Esophagus muscularis mucosa (tissue), 4 donors: ENCODE data around the gene MAMLD1. TPM values are rescaled to one million over a fixed set of nuclear protein-coding genes. Genes with fewer than 3 reads are reported as not detected.

Source experiments
- DNase-seq: peaks from one replicate; pipeline ENCODE4 v3.0.0-alpha.2; 2017; ENCODE audit errors: extremely low spot score
- H3K27ac ChIP-seq, 4 donors: fragments of 200-600 bp; sonication (generic); replicated peaks in 1 of 4; 1 replicate in 3 of 4; 2 replicates in 1 of 4; pipeline ENCODE4 v1.5.1; 2016 to 2019; ENCODE audit warnings: mild to moderate bottlenecking in 1 of 4
- H3K27me3 ChIP-seq, 4 donors: fragments of 200-600 bp; sonication (generic); one replicate each; pipeline versions ENCODE4 v1.5.1 to v1.6.0; 2016 to 2019
- H3K36me3 ChIP-seq, 4 donors: fragments of 200-600 bp; sonication (generic); one replicate each; pipeline ENCODE4 v1.5.1; 2016 to 2019
- H3K4me1 ChIP-seq, 4 donors: fragments of 200-600 bp; sonication (generic); one replicate each; pipeline ENCODE4 v1.5.1; 2016 to 2019
- H3K4me3 ChIP-seq, 4 donors: fragments of 200-600 bp; sonication (generic); 1 replicate in 2 of 4; 2 replicates in 2 of 4; pipeline ENCODE4 v1.5.1; 2016 to 2019; ENCODE audit warnings: mild to moderate bottlenecking in 4 of 4, moderate library complexity in 1 of 4
- H3K9me3 ChIP-seq, 4 donors: fragments of 200-600 bp; sonication (generic); 1 replicate in 3 of 4; 2 replicates in 1 of 4; pipeline ENCODE4 v1.5.1; 2016 to 2019
- EP300 ChIP-seq: sonication (generic); formaldehyde crosslinking; IDR thresholded peaks from one replicate; pipeline ENCODE4 v1.6.1; 2017; ENCODE audit warnings: antibody characterized with exemption
- POLR2A ChIP-seq: fragments of 450-650 bp; IDR thresholded peaks from one replicate; pipeline ENCODE4 v1.6.1; 2017; ENCODE audit warnings: antibody characterized with exemption, moderate library complexity, mild to moderate bottlenecking, low read depth
- POLR2AphosphoS5 ChIP-seq, 2 donors: sonication (generic); formaldehyde crosslinking; IDR thresholded peaks; one replicate each; pipeline ENCODE4 v1.6.1; 2017; ENCODE audit warnings: antibody characterized with exemption in 2 of 2
- WGBS: methylation state at CpG from one replicate; pipeline ENCODE4 v1.1.5; 2018; 5-methylcytosine and 5-hydroxymethylcytosine counted together
- intact Hi-C: fragments of 100-400 bp; cut with DNase I; formaldehyde crosslinking; loops from one replicate; pipeline ENCODE4 v1.15.1; 2023
- total RNA-seq, 4 donors: library from RNA; depleted of rRNA; stranded (reverse); fragments of >200 nt; gene quantifications; one replicate each; pipeline versions ENCODE4 v1.1.0 to v1.2.1, GENCODE V29; 2016
- TF ChIP-seq, protein P1 (sequence below), 3 experiments: fragments of 200-600 bp in 2 of 3; fragments of 450-650 bp in 1 of 3; sonication (generic) in 2 of 3; IDR thresholded peaks; one replicate each; pipeline ENCODE4 v1.5.1; 2017 to 2019; ENCODE audit warnings: antibody characterized with exemption in 3 of 3, mild to moderate bottlenecking in 2 of 3, moderate library complexity in 1 of 3

Gene MAMLD1
- total RNA-seq, 4 donors from 2014 or later, result 1.6 to 5.3 (median 3.3) TPM

DNA sequence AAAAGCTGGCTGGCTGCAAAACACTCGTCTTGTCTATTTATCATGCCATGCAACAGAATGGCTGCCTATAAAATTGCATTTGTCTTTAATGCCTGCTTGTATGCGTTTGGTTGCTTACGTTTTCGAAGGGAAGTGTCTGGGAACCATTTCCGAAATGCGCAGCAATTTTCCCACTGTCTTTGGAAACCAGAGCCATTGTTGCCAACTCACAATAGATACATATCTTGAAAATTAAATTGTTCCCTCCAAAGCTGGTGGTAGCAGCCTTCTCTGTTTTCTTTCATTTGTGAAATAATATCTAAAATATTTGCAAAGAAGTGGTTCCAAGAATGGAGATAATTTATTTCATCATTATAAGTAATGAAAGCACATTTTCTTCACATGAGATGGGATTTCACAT, 53.4 kb downstream of the MAMLD1 start:
- intact Hi-C loops, result no loop called here
- Histone ChIP-seq H3K4me3 (no peak overlapping the region), H3K9me3 (no peaks in the 10 kb centered on the region), H3K4me1 (no peaks in the 10 kb centered on the region), H3K27me3 (no peaks in the 10 kb centered on the region), H3K36me3 (no peaks in the 10 kb centered on the region), H3K27ac (no peak overlapping the region)
- no peak for DNase-seq
- no peak for TF ChIP-seq POLR2AphosphoS5 (IDR thresholded peaks at IDR 0.05)
- no peak for TF ChIP-seq POLR2A
- 80% methylated on average over 6 of the region's 6 CpGs for WGBS

DNA sequence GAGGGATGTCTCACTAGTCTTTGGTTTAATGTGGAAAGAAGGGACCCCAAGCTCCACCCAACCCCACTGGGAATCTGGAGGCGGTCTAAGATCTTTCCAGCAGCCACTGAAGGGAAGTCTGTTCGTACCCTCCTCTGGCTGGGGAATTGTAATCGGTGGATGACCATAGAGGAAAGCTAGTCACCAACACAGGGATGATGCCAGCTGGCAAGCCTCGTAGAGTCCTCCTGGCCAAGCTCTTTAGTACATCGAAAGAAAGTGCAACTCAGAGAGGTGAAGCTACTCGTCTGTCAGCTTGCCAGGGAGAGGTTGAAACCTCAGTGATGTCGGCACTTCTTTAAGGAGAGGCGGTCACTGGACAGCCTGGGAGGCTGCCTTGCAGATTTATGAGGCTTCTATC, 58.7 kb downstream of the MAMLD1 start:
- TF ChIP-seq POLR2AphosphoS5 (IDR thresholded peaks at IDR 0.05) (no peak), POLR2A (no peak), EP300 (no peak)
- TF ChIP-seq, protein P1, sequence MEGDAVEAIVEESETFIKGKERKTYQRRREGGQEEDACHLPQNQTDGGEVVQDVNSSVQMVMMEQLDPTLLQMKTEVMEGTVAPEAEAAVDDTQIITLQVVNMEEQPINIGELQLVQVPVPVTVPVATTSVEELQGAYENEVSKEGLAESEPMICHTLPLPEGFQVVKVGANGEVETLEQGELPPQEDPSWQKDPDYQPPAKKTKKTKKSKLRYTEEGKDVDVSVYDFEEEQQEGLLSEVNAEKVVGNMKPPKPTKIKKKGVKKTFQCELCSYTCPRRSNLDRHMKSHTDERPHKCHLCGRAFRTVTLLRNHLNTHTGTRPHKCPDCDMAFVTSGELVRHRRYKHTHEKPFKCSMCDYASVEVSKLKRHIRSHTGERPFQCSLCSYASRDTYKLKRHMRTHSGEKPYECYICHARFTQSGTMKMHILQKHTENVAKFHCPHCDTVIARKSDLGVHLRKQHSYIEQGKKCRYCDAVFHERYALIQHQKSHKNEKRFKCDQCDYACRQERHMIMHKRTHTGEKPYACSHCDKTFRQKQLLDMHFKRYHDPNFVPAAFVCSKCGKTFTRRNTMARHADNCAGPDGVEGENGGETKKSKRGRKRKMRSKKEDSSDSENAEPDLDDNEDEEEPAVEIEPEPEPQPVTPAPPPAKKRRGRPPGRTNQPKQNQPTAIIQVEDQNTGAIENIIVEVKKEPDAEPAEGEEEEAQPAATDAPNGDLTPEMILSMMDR (IDR thresholded peaks at IDR 0.05), result no peak
- Histone ChIP-seq H3K36me3 (no peaks in the 10 kb centered on the region), H3K9me3 (no peaks in the 10 kb centered on the region), H3K4me3 (no peak overlapping the region), H3K27me3 (no peaks in the 10 kb centered on the region), H3K27ac (no peak overlapping the region), H3K4me1 (peaks cover 0 to 6% (median 3%) of the 10 kb centered on the region in 4 donors)
- 38% methylated on average over 7 of the region's 8 CpGs for whole genome bisulfite sequencing
- intact Hi-C loops, result no loop called here
- no peak for DNase-seq

DNA sequence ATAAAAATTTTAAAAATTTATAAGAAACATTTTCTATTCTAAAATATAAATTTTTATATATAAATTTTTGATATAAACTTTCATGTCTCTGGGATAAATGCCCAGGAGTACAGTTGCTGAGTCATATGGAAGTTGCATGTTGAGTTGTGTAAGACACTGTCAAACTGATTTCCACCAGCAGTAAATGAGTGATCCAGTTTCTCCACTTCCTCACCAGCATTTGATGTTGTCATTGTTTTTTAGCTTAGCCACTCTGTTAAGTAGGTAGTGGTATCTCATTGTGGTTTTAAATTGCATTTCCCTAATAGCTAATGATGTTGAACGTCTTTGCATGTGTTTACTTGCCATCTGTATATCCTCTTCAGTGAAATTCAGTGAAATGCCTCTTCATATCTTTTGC, 66.5 kb downstream of the MAMLD1 start:
- no peaks in the 10 kb centered on the region for H3K27me3 ChIP-seq
- TF ChIP-seq, protein P1 (IDR thresholded peaks at IDR 0.05), result no peak
- TF ChIP-seq EP300 (no peak), POLR2AphosphoS5 (IDR thresholded peaks at IDR 0.05) (no peak), POLR2A (no peak)
- intact Hi-C loops, result no loop called here
- no peaks in the 10 kb centered on the region for H3K9me3 ChIP-seq
- no peak for DNase-seq
- no peak overlapping the region for H3K27ac ChIP-seq
- WGBS, result 42% methylated on average over 1 of the region's 1 CpG
- H3K36me3 ChIP-seq, result no peaks in the 10 kb centered on the region
- H3K4me3 ChIP-seq, result no peak overlapping the region
- H3K4me1 ChIP-seq, result no peaks in the 10 kb centered on the region

DNA sequence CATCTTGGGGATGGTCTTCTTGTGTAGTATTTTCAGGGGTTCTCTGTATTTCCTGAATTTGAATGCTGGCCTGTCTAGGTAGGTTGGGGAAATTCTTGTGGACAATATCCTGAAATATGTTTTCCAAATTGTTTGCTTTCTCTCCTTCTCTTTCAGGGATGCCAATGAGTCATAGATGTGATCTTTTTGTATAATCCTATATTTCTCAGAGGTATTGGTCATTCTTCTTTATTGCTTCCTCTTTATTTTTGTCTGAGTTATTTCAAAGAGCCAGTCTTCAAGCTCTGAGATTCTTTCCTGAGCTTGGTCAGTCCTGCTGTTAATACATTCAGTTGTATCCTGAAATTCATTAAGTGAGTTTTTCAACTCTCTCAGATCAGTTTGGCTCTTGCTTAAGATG, 73.1 kb downstream of the MAMLD1 start:
- Histone ChIP-seq H3K36me3 (no peaks in the 10 kb centered on the region), H3K4me1 (no peaks in the 10 kb centered on the region), H3K9me3 (peaks cover 0 to 7% (median 0%) of the 10 kb centered on the region in 4 donors), H3K4me3 (no peak overlapping the region), H3K27ac (no peak overlapping the region), H3K27me3 (no peaks in the 10 kb centered on the region)
- TF ChIP-seq, protein P1 (IDR thresholded peaks at IDR 0.05), result no peak
- TF ChIP-seq EP300, result no peak
- no peak for TF ChIP-seq POLR2AphosphoS5 (IDR thresholded peaks at IDR 0.05)
- TF ChIP-seq POLR2A, result no peak
- no peak for DNase-seq
- intact Hi-C loops, result no loop called here

DNA sequence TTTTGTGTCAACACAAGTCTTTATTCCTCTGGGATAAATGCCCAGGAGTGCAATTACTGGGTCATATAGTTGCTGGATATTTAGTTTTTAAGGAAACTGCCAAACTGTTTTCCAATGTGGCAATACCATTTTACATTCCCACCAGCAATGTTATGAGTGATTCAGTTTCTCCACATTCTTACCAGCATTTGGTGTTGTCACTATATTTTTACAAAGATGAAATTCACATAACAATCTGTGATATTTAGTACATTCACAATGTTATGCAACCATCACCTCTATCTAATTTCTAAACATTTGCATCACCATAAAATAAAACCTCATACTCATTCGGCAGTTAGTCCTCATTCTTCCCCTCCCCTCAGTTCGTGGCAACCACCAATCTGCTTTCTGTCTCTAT, 75.0 kb downstream of the MAMLD1 start:
- DNase-seq, result no peak
- Histone ChIP-seq H3K27me3 (no peaks in the 10 kb centered on the region), H3K9me3 (peaks cover 0 to 7% (median 0%) of the 10 kb centered on the region in 4 donors), H3K36me3 (no peaks in the 10 kb centered on the region), H3K4me1 (no peaks in the 10 kb centered on the region), H3K27ac (no peak overlapping the region), H3K4me3 (no peak overlapping the region)
- 73% methylated on average over 2 of the region's 2 CpGs for WGBS
- intact Hi-C loops, result no loop called here
- TF ChIP-seq, protein P1 (IDR thresholded peaks at IDR 0.05), result no peak
- TF ChIP-seq EP300 (no peak), POLR2A (no peak), POLR2AphosphoS5 (IDR thresholded peaks at IDR 0.05) (no peak)
